ENCODE results near the gene TAF4B. TPM values are rescaled to one million over a fixed set of nuclear protein-coding genes. Genes with fewer than 3 reads are reported as not detected.
A peak's percentile ranks its signal among the peaks of the same experiment; 100 is the strongest.

Gene TAF4B
- total RNA-seq, 4 donors from 2014 or later, result 6.1 to 11.8 (median 7.6) TPM

- Histone ChIP-seq H3K4me1 (no peaks in the 10 kb centered on the region), H3K27ac (no peak overlapping the region), H3K4me3 (no peak overlapping the region), H3K27me3 (no peaks in the 10 kb centered on the region), H3K9me3 (no peaks in the 10 kb centered on the region), H3K36me3 (no peaks in the 10 kb centered on the region)
- 89 to 94% methylated on average over 1 of the region's 1 CpG for WGBS, 2 donors (ENCODE audit: low coverage in 1 of 2)
- ATAC-seq, result no peak
- TF ChIP-seq POLR2AphosphoS5 (IDR thresholded peaks at IDR 0.05), result no peak
- no peak for TF ChIP-seq EP300 (IDR thresholded peaks at IDR 0.05)
- no peak for TF ChIP-seq CTCF (IDR thresholded peaks at IDR 0.05)
- TF ChIP-seq POLR2A (IDR thresholded peaks at IDR 0.05), result no peak
Observed at GRCh38 chr18:26304511-26304910, 78.3 kb downstream of the TAF4B start.

- Histone ChIP-seq H3K9me3 (no peaks in the 10 kb centered on the region), H3K27ac (no peak overlapping the region), H3K4me1 (no peaks in the 10 kb centered on the region), H3K36me3 (no peaks in the 10 kb centered on the region), H3K27me3 (no peaks in the 10 kb centered on the region), H3K4me3 (no peak overlapping the region)
- no peak for ATAC-seq
- WGBS, 2 donors (ENCODE audit: low coverage in 1 of 2), result 39 to 44% methylated on average over 3 of the region's 3 CpGs
- TF ChIP-seq POLR2A (IDR thresholded peaks at IDR 0.05), result no peak
- TF ChIP-seq CTCF (IDR thresholded peaks at IDR 0.05), result peak; percentile 20 to 57 (median 40)
Observed at GRCh38 chr18:26307161-26307773, 81.0 kb downstream of the TAF4B start.

- no peak for TF ChIP-seq POLR2AphosphoS5 (IDR thresholded peaks at IDR 0.05)
- TF ChIP-seq POLR2A (IDR thresholded peaks at IDR 0.05), result no peak
- TF ChIP-seq CTCF (IDR thresholded peaks at IDR 0.05), result no peak
- TF ChIP-seq EP300 (IDR thresholded peaks at IDR 0.05), result no peak
- no peaks in the 10 kb centered on the region for H3K4me1 ChIP-seq
Observed at GRCh38 chr18:26309281-26309680, 83.0 kb downstream of the TAF4B start.

GRCh38 chr18:26312199-26312598 lies 86.0 kb downstream of the TAF4B start:
- H3K36me3 ChIP-seq, result peaks cover 0 to 8% of the 10 kb centered on the region in 2 donors
- no peaks in the 10 kb centered on the region for H3K9me3 ChIP-seq
- WGBS, 2 donors (ENCODE audit: low coverage in 1 of 2), result 89% methylated on average over 1 of the region's 1 CpG; no CpG with 5 or more reads in 1 of the 2 donors
- no peaks in the 10 kb centered on the region for H3K4me1 ChIP-seq
- no peak overlapping the region for H3K4me3 ChIP-seq
- TF ChIP-seq POLR2A (IDR thresholded peaks at IDR 0.05) (no peak), EP300 (IDR thresholded peaks at IDR 0.05) (no peak), CTCF (IDR thresholded peaks at IDR 0.05) (no peak), POLR2AphosphoS5 (IDR thresholded peaks at IDR 0.05) (no peak)
- no peak overlapping the region for H3K27ac ChIP-seq
- H3K27me3 ChIP-seq, result no peaks in the 10 kb centered on the region
- ATAC-seq, result no peak

More at GRCh38 chr18:26309281-26309680, 83.0 kb downstream of the TAF4B start:
- Histone ChIP-seq H3K27ac (no peak overlapping the region), H3K9me3 (no peaks in the 10 kb centered on the region), H3K27me3 (no peaks in the 10 kb centered on the region), H3K36me3 (no peaks in the 10 kb centered on the region), H3K4me3 (no peak overlapping the region)
- WGBS, 2 donors (ENCODE audit: low coverage in 1 of 2), result 47 to 50% methylated on average over 1 of the region's 1 CpG
- no peak for ATAC-seq

- no peaks in the 10 kb centered on the region for H3K27me3 ChIP-seq
- no peaks in the 10 kb centered on the region for H3K9me3 ChIP-seq
- H3K27ac ChIP-seq, result no peak overlapping the region
- no peaks in the 10 kb centered on the region for H3K4me1 ChIP-seq
- no peak for ATAC-seq
- TF ChIP-seq POLR2AphosphoS5 (IDR thresholded peaks at IDR 0.05), result no peak
- TF ChIP-seq EP300 (IDR thresholded peaks at IDR 0.05), result no peak
- TF ChIP-seq CTCF (IDR thresholded peaks at IDR 0.05), result no peak
- no peak for TF ChIP-seq POLR2A (IDR thresholded peaks at IDR 0.05)
- peaks cover 0 to 17% of the 10 kb centered on the region in 2 donors for H3K36me3 ChIP-seq
- WGBS, 2 donors (ENCODE audit: low coverage in 1 of 2), result 68 to 69% methylated on average over 2 of the region's 3 CpGs
- no peak overlapping the region for H3K4me3 ChIP-seq
Observed at GRCh38 chr18:26317398-26317797, 91.2 kb downstream of the TAF4B start.
